ENCODE data around the gene CDKAL1. TPM values are rescaled to one million over a fixed set of nuclear protein-coding genes. Genes with fewer than 3 reads are reported as not detected.

The CDKAL1 gene
- total RNA-seq, 1 donor from 2014 or later: 11.9 TPM

GRCh38 chr6:20997143-20997769 is 463.0 kb downstream of the CDKAL1 start:
- no peaks in the 10 kb centered on the region for H3K27me3 ChIP-seq
- no peak for DNase-seq (ENCODE audit: low spot score in 2 of 2)
- H3K4me1 ChIP-seq: peaks cover 3 to 8% of the 10 kb centered on the region in 2 donors
- intact Hi-C loops (cut with DNase I): no loop called here
- no peaks in the 10 kb centered on the region for H3K36me3 ChIP-seq
- no peak overlapping the region for H3K27ac ChIP-seq
- TF ChIP-seq, protein P1, sequence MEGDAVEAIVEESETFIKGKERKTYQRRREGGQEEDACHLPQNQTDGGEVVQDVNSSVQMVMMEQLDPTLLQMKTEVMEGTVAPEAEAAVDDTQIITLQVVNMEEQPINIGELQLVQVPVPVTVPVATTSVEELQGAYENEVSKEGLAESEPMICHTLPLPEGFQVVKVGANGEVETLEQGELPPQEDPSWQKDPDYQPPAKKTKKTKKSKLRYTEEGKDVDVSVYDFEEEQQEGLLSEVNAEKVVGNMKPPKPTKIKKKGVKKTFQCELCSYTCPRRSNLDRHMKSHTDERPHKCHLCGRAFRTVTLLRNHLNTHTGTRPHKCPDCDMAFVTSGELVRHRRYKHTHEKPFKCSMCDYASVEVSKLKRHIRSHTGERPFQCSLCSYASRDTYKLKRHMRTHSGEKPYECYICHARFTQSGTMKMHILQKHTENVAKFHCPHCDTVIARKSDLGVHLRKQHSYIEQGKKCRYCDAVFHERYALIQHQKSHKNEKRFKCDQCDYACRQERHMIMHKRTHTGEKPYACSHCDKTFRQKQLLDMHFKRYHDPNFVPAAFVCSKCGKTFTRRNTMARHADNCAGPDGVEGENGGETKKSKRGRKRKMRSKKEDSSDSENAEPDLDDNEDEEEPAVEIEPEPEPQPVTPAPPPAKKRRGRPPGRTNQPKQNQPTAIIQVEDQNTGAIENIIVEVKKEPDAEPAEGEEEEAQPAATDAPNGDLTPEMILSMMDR (IDR thresholded peaks at IDR 0.05): no peak
- H3K4me3 ChIP-seq: no peak overlapping the region
- peaks cover 0 to 12% of the 10 kb centered on the region in 2 donors for H3K9me3 ChIP-seq

DNA sequence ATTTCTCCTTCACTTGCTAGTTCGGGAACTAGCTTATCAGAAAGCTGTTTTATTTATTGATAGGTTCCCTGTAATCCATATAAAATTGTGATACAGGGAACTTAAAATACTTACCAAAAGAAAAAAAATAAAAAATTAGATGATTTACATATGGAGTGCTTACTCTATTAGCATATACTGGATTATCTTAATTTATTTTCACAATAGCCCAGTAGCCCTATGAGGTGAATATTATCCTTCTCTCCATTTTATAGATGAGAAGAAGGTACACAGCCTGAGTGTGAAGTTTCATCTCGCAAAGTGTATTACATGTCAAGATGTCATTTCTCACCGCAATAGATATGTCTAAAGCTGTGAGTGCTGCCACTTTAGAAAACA is 463.5 kb downstream of the CDKAL1 start:
- intact Hi-C loops (cut with DNase I): no loop called here
- H3K36me3 ChIP-seq: no peaks in the 10 kb centered on the region
- TF ChIP-seq, protein P1 (IDR thresholded peaks at IDR 0.05): no peak
- peaks cover 3 to 8% of the 10 kb centered on the region in 2 donors for H3K4me1 ChIP-seq
- H3K27me3 ChIP-seq: no peaks in the 10 kb centered on the region
- H3K27ac ChIP-seq: no peak overlapping the region
- H3K9me3 ChIP-seq: peaks cover 0 to 12% of the 10 kb centered on the region in 2 donors
- DNase-seq (ENCODE audit: low spot score in 2 of 2): no peak
- H3K4me3 ChIP-seq: no peak overlapping the region

GRCh38 chr6:20998748-20999448 is 464.6 kb downstream of the CDKAL1 start:
- Histone ChIP-seq H3K4me1 (peaks cover 3 to 8% of the 10 kb centered on the region in 2 donors), H3K27ac (no peak overlapping the region), H3K4me3 (no peak overlapping the region), H3K27me3 (no peaks in the 10 kb centered on the region), H3K36me3 (no peaks in the 10 kb centered on the region), H3K9me3 (peaks cover 0 to 12% of the 10 kb centered on the region in 2 donors)
- TF ChIP-seq, protein P1 (IDR thresholded peaks at IDR 0.05): no peak
- intact Hi-C loops (cut with DNase I): no loop called here
- no peak for DNase-seq (ENCODE audit: low spot score in 2 of 2)

- Histone ChIP-seq H3K27ac (no peak overlapping the region), H3K9me3 (peaks cover 0 to 5% of the 10 kb centered on the region in 2 donors), H3K27me3 (no peaks in the 10 kb centered on the region), H3K36me3 (no peaks in the 10 kb centered on the region), H3K4me1 (peaks cover 3 to 8% of the 10 kb centered on the region in 2 donors), H3K4me3 (no peak overlapping the region)
- DNase-seq (ENCODE audit: low spot score in 2 of 2): no peak
- intact Hi-C loops (cut with DNase I): no loop called here
- TF ChIP-seq, protein P1 (IDR thresholded peaks at IDR 0.05): no peak
Measured at GRCh38 chr6:21000331-21000801, 466.1 kb downstream of the CDKAL1 start.

DNA sequence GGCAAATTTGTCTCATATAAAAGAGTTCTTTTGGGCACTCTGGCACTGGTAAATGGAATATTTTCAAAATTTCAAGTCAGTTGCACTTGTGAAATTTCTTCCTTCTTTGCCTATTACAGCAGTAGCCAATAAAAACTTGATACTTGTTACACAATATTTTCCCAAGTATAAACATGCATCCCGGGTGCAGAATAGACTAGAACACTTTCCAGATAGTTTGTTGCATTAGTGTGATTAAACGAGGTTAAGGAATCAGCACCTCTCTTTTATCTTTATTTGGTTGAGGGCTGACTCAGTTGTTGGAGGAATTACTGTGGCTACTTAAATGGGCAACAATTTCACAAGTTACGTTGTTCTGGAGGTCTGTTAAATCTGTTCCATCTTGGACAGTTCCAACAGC is 467.5 kb downstream of the CDKAL1 start:
- Histone ChIP-seq H3K36me3 (no peaks in the 10 kb centered on the region), H3K4me3 (no peak overlapping the region), H3K27me3 (no peaks in the 10 kb centered on the region), H3K27ac (no peak overlapping the region), H3K4me1 (peaks cover 3 to 8% of the 10 kb centered on the region in 2 donors), H3K9me3 (no peaks in the 10 kb centered on the region)
- TF ChIP-seq, protein P1 (IDR thresholded peaks at IDR 0.05): no peak
- intact Hi-C loops (cut with DNase I): no loop called here
- no peak for DNase-seq (ENCODE audit: low spot score in 2 of 2)

All from ascending aorta (tissue), 2 donors.